ENCODE data around the gene LRRC31. TPM values are rescaled to one million over a fixed set of nuclear protein-coding genes. Genes with fewer than 3 reads are reported as not detected.
A peak's percentile ranks its signal among the peaks of the same experiment; 100 is the strongest.

LRRC31 gene
- total and polyA plus RNA-seq, 2 experiments from 2014 or later: not detected

GRCh38 chr3:169790687-169791429 lies 78.9 kb downstream of the LRRC31 start:
- Mint-ChIP-seq H3K27me3 (ENCODE audit: insufficient read depth, low read depth, poor library complexity) (peaks cover 2% of the 10 kb centered on the region), H3K9me3 (no peaks in the 10 kb centered on the region), H3K4me3 (no peak overlapping the region), H3K27ac (0 out of 2 replicates have a peak overlapping the region, but pooled peaks have one; percentile 15), H3K36me3 (ENCODE audit: low read depth) (peaks cover 20% of the 10 kb centered on the region; the same call in 2 of the 3 replicates), H3K4me1 (no peaks in the 10 kb centered on the region)
- no peaks in the 10 kb centered on the region for H4K20me1 ChIP-seq (replicated peaks; ENCODE audit: insufficient read depth)
- H3K9me2 ChIP-seq (ENCODE audit: insufficient read depth): no peaks in the 10 kb centered on the region
- ATAC-seq: no peak; the same call in 2 of the 3 replicates
- no peaks in the 10 kb centered on the region for H3K27me3 ChIP-seq (ENCODE audit: insufficient read depth)
- no peaks in the 10 kb centered on the region for H3F3A ChIP-seq (replicated peaks; ENCODE audit: low read depth)
- H3K79me2 ChIP-seq (replicated peaks; ENCODE audit: insufficient read depth): no peaks in the 10 kb centered on the region
- no peak overlapping the region for H3K27ac ChIP-seq (ENCODE audit: low read depth)
- H3K36me3 ChIP-seq (ENCODE audit: insufficient read depth): peaks cover 8% of the 10 kb centered on the region
- no peak overlapping the region for H3K4me3 ChIP-seq
- no peak for DNase-seq (ENCODE audit: low spot score)
- no peak overlapping the region for H3K4me2 ChIP-seq
- H3K4me1 ChIP-seq (ENCODE audit: insufficient read depth): no peaks in the 10 kb centered on the region
- TF ChIP-seq ZNF462 (CRISPR knock-in tag; IDR thresholded peaks at IDR 0.05) (no peak), ZNF331 (CRISPR knock-in tag; IDR thresholded peaks at IDR 0.05; ENCODE audit: low read depth) (no peak), NANOG (IDR thresholded peaks at IDR 0.05; ENCODE audit: borderline replicate concordance) (no peak)
- TF ChIP-seq, protein P1, sequence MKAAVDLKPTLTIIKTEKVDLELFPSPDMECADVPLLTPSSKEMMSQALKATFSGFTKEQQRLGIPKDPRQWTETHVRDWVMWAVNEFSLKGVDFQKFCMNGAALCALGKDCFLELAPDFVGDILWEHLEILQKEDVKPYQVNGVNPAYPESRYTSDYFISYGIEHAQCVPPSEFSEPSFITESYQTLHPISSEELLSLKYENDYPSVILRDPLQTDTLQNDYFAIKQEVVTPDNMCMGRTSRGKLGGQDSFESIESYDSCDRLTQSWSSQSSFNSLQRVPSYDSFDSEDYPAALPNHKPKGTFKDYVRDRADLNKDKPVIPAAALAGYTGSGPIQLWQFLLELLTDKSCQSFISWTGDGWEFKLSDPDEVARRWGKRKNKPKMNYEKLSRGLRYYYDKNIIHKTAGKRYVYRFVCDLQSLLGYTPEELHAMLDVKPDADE (IDR thresholded peaks at IDR 0.05): no peak
- no peak overlapping the region for H2AFZ ChIP-seq
